22Rv1 (cell line): ENCODE results near the gene PON2.
"Not testable (repeated sequence)": the region's sequence is repeated elsewhere in the genome, so short reads cannot be mapped to it uniquely, and the experiment has no call there.

Experiments
- H3K27ac ChIP-seq: fragments of 450-650 bp; 2 replicates; pipeline ENCODE4 v1.5.1; 2017
- CTCF ChIP-seq: fragments of 450-650 bp; IDR thresholded peaks from 2 replicates; pipeline ENCODE4 v1.5.1; 2017; ENCODE audit warnings: mild to moderate bottlenecking
- ZFX ChIP-seq: fragments of 450-650 bp; IDR thresholded peaks from 2 replicates; pipeline ENCODE4 v1.6.1; 2017; ENCODE audit warnings: antibody characterized with exemption, borderline replicate concordance

PON2 gene

GRCh38 chr7:95398155-95398940 lies 36.5 kb downstream of the PON2 start:
- TF ChIP-seq ZFX, result no peak
- TF ChIP-seq CTCF, result no peak
- no peak overlapping the region for H3K27ac ChIP-seq

GRCh38 chr7:95397381-95397780 lies 37.4 kb downstream of the PON2 start:
- H3K27ac ChIP-seq, result no peak overlapping the region
- TF ChIP-seq CTCF, result no peak
- no peak for TF ChIP-seq ZFX

DNA sequence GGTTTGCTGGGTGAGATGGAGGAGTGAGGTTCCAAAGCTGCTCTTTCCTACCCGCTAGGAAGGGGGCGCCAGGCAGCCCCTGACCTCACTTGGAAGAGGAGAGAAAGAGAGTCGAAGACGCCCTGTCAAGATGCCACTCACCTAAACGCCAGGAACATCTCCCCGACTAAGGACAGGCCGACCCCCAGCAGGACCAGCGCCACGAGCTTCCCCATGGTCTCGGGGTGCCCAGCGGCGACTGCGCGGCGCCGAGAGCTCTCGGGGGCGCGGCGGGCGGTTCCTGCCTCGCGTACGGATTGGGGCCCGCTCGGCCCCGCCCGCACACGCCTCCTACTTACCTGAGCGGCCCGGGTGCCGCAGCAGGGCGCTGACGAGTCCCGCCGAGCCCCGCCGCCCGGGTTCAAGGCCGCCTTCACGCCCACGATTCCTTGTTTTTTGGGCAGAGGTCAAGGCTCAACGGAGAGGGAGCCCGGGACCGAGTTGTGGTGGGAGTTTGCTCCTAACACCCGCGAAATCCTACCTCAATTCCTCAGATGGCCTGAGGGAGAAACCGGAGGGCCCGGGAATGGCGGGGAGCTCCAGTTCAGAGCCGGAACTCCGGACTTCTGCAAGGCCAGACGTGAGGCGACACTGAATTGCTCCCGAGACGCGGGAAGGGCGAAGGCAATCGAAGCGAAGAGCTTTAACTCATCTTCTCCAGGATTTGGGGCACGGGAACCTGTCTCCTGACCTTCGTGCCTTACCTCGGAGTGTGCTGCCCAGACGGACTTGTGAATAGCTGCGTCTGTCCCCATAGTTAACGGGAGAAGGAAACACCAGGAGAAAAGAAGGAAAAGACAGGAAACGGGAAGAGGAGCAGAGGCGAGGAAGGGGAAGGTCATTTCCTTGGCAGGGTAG lies 38.4 kb downstream of the PON2 start, which contains the start of gene PON3:
TSS of gene PON3 (minus strand) at position 240 of the 897 bp plus-strand sequence. CDS start at position 215, 25 bp downstream.
- TF ChIP-seq ZFX, result no peak
- TF ChIP-seq CTCF, result no peak
- H3K27ac ChIP-seq, result no peak within 1 kb of the TSS

GRCh38 chr7:95395755-95396135 lies 39.1 kb downstream of the PON2 start:
- no peak overlapping the region for H3K27ac ChIP-seq
- no peak for TF ChIP-seq ZFX
- TF ChIP-seq CTCF, result no peak

DNA sequence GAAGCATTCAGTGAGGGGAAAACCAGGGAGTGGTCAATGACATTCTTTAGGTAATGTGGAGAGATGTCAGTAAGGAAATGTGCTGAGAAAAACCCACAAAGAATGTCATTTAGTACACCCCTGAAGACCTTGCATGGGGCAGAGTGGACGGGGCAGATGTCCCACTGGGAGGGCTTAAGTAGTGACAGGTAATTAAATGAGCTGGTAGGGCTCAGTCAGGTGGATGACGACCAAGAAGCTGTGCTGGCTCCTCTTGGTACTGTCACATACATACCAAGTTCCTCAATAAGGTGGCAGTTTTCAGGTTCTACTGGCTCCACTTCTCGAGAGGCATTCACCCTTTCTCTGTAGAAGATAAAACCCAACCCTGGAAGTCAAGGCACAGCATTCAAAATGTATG lies 40.5 kb downstream of the PON2 start:
- no peak for TF ChIP-seq ZFX
- TF ChIP-seq CTCF, result no peak

DNA sequence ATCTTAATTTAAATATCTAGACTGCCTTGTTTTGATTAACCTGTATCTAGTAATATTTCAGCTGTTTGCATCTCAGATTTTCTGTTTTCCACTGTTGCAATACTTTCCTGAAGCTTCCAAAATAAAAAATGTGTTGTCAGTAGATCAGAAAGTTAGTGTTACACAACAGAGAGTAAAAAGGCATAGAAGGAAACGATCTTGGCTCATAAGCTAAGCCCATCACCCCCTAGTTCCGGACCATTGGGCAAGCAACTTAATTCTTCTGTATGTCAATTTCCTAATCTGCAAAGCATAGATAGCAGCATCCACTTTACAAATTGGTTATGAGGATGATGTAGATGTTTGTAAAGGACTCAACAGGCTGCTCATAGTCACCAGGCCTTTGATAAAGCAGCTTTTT lies 43.1 kb downstream of the PON2 start:
- no peak overlapping the region for H3K27ac ChIP-seq
- TF ChIP-seq CTCF (no peak), ZFX (no peak)

More for the DNA sequence above, 40.5 kb downstream of the PON2 start:
- H3K27ac ChIP-seq, result no peak overlapping the region

- no peak overlapping the region for H3K27ac ChIP-seq
- TF ChIP-seq CTCF (no peak), ZFX (no peak)
Measured at GRCh38 chr7:95389516-95389915, 45.3 kb downstream of the PON2 start.

GRCh38 chr7:95379457-95379856 lies 55.4 kb downstream of the PON2 start:
- not testable (repeated sequence) for H3K27ac ChIP-seq
